HepG2 (cell line): ENCODE measurements around the gene LENEP. TPM values are rescaled to one million over a fixed set of nuclear protein-coding genes. Genes with fewer than 3 reads are reported as not detected.

Source experiments
- ATF2 ChIP-seq: sonication (generic); formaldehyde crosslinking; IDR thresholded peaks from 2 replicates; pipeline ENCODE4 v1.4.0; 2020; ENCODE audit warnings: missing genetic modification reagents
- ATF3 ChIP-seq: sonication (generic); formaldehyde crosslinking; IDR thresholded peaks from 2 replicates; pipeline ENCODE4 v1.4.0; 2020; ENCODE audit warnings: missing genetic modification reagents
- E2F2 ChIP-seq: sonication (generic); formaldehyde crosslinking; IDR thresholded peaks from 2 replicates; pipeline ENCODE4 v1.4.0; 2020; ENCODE audit warnings: missing genetic modification reagents, borderline replicate concordance
- HES4 ChIP-seq: sonication (generic); formaldehyde crosslinking; IDR thresholded peaks from 2 replicates; pipeline ENCODE4 v1.9.0; 2021; ENCODE audit warnings: mild to moderate bottlenecking, missing genetic modification reagents, borderline replicate concordance
- SNAPC4 ChIP-seq: sonication (generic); formaldehyde crosslinking; IDR thresholded peaks from 2 replicates; pipeline ENCODE4 v1.4.0; 2020; ENCODE audit warnings: mild to moderate bottlenecking, missing genetic modification reagents
- SNRNP70 ChIP-seq: fragments of 200-400 bp; formaldehyde crosslinking; IDR thresholded peaks from 2 replicates; pipeline ENCODE4 v1.6.1; 2017; ENCODE audit warnings: mild to moderate bottlenecking, low read depth, low read length, moderate library complexity
- STAG1 ChIP-seq: sonication (generic); formaldehyde crosslinking; IDR thresholded peaks from 2 replicates; pipeline ENCODE4 v1.4.0; 2020; ENCODE audit warnings: missing genetic modification reagents
- ZFP90 ChIP-seq: sonication (generic); formaldehyde crosslinking; IDR thresholded peaks from 2 replicates; pipeline ENCODE4 v1.8.0; 2022; ENCODE audit warnings: missing genetic modification reagents, mild to moderate bottlenecking, inconsistent platforms, borderline replicate concordance
- ZNF451 ChIP-seq: sonication (generic); formaldehyde crosslinking; IDR thresholded peaks from 2 replicates; pipeline ENCODE4 v1.5.0; 2020; ENCODE audit warnings: mild to moderate bottlenecking, missing genetic modification reagents
- ZNF619 ChIP-seq: sonication (generic); formaldehyde crosslinking; IDR thresholded peaks from 2 replicates; pipeline ENCODE4 v1.4.0; 2020; ENCODE audit warnings: mild to moderate bottlenecking, missing genetic modification reagents
- ZNF841 ChIP-seq: sonication (generic); formaldehyde crosslinking; IDR thresholded peaks from 2 replicates; pipeline ENCODE4 v1.8.1; 2023; ENCODE audit warnings: missing genetic modification reagents, borderline replicate concordance
- ZSCAN12 ChIP-seq: sonication (generic); formaldehyde crosslinking; IDR thresholded peaks from 2 replicates; pipeline ENCODE4 v1.9.0; 2021; ENCODE audit warnings: mild to moderate bottlenecking, missing genetic modification reagents
- polyA plus RNA-seq, 8 experiments: library from polyadenylated mRNA; depleted of rRNA in 3 of 8; stranded (reverse) in 7 of 8; unstranded in 1 of 8; fragments of >200 nt; fragmentation: Illumina TruSeq in 4 of 8; extraction: Trizol in 4 of 8; gene quantifications; 2 replicates each; pipeline versions ENCODE4 v1.2.1 to v1.2.3, GENCODE V29; 2011 to 2016; ENCODE audit warnings: low read depth in 4 of 8, missing spikeins in 1 of 8, mixed read lengths in 1 of 8; ENCODE audit not compliant: insufficient read depth in 1 of 8
- total RNA-seq, 5 experiments: library from RNA; depleted of rRNA; stranded (reverse); fragments of >200 nt; fragmentation: Illumina TruSeq; extraction: Trizol; gene quantifications; 2 replicates each; pipeline ENCODE4 v1.2.3, GENCODE V29; 2016; ENCODE audit warnings: low read depth in 1 of 5

Gene LENEP
- total and polyA plus RNA-seq, 2 of the 13 experiments (the other 11 are each of a cell fraction or from before 2014, with no cell fraction given) = 0.29 TPM; not detected in 1

GRCh38 chr1:154962156-154962749 is 31.1 kb upstream of the LENEP start (continued):
- TF ChIP-seq ATF3 (CRISPR knock-in tag) = no peak
- TF ChIP-seq E2F2 (CRISPR knock-in tag) = no peak
- TF ChIP-seq SNAPC4 (CRISPR knock-in tag) = no peak
- TF ChIP-seq STAG1 (CRISPR knock-in tag) = no peak
- 0 out of 2 replicates have a peak, but pooled peaks have one; percentile 21 for TF ChIP-seq ZNF841 (CRISPR knock-in tag)
- no peak; the same call in 1 of the 2 replicates for TF ChIP-seq ZNF451 (CRISPR knock-in tag)
- no peak for TF ChIP-seq ZFP90 (CRISPR knock-in tag)
- TF ChIP-seq ATF2 (CRISPR knock-in tag) = no peak
- TF ChIP-seq SNRNP70 = no peak
- TF ChIP-seq ZSCAN12 (CRISPR knock-in tag) = no peak
- TF ChIP-seq HES4 (CRISPR knock-in tag) = no peak
- 0 out of 2 replicates have a peak, but pooled peaks have one; percentile 9 for TF ChIP-seq ZNF619 (CRISPR knock-in tag)
